ENCODE data around the gene RASGEF1C. TPM values are rescaled to one million over a fixed set of nuclear protein-coding genes. Genes with fewer than 3 reads are reported as not detected.

RASGEF1C gene
- total RNA-seq, 2 donors from 2014 or later: 0.09 to 3.1 TPM

DNA sequence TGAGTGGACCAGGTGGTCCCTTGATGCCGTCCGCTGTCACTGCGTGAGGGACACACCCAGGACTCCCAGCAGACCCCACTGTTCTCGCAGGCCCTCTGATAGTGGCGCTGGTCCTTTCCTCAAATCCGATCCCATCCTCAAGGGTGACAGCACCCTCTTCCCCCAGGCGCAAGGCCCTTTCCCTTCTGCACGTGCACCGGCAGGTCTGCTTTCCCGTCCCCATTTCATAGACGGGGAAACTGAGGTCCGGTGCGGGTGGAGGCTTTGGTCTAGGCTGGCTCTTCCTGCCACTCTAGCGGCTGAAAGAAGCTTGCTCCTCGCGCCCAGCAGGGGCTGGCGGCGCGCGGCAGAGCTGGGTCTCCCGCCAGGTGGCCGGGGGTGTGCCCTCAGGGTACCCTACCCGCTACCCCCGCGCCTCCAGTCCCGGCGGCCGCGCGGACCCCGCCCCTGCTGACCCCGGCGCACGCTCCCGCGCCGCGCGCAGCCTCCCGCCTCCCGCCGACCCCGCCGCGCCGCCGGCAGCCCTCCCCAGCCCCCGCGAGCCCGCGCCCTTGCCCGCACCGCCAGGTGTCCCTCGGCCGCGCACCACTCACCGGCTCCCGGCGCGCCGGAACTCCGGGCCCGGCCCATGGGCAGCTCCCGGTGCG lies 453 bp downstream of the RASGEF1C start:
- no peaks in the 10 kb centered on the region for H3K36me3 ChIP-seq
- no peaks in the 10 kb centered on the region for H3K4me1 ChIP-seq (replicated peaks)
- H3K27ac ChIP-seq: no peak overlapping the region
- DNase-seq (ENCODE audit: low spot score): no peak
- no peaks in the 10 kb centered on the region for H3K9me3 ChIP-seq
- no peaks in the 10 kb centered on the region for H3K27me3 ChIP-seq (replicated peaks; ENCODE audit: insufficient read depth)
- intact Hi-C loops (cut with DNase I): loop anchor here (2.0 kb wide), 1 partner anchor 80 kb away; no protein-coding TSS in a partner anchor
- 5% methylated on average over 22 of the region's 65 CpGs for WGBS
- TF ChIP-seq, protein P1, sequence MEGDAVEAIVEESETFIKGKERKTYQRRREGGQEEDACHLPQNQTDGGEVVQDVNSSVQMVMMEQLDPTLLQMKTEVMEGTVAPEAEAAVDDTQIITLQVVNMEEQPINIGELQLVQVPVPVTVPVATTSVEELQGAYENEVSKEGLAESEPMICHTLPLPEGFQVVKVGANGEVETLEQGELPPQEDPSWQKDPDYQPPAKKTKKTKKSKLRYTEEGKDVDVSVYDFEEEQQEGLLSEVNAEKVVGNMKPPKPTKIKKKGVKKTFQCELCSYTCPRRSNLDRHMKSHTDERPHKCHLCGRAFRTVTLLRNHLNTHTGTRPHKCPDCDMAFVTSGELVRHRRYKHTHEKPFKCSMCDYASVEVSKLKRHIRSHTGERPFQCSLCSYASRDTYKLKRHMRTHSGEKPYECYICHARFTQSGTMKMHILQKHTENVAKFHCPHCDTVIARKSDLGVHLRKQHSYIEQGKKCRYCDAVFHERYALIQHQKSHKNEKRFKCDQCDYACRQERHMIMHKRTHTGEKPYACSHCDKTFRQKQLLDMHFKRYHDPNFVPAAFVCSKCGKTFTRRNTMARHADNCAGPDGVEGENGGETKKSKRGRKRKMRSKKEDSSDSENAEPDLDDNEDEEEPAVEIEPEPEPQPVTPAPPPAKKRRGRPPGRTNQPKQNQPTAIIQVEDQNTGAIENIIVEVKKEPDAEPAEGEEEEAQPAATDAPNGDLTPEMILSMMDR (IDR thresholded peaks at IDR 0.05): no peak
- TF ChIP-seq POLR2AphosphoS5 (IDR thresholded peaks at IDR 0.05): no peak
- no peak for TF ChIP-seq POLR2A (IDR thresholded peaks at IDR 0.05)
- peak overlapping the region; percentile 20 to 31 for H3K4me3 ChIP-seq

DNA sequence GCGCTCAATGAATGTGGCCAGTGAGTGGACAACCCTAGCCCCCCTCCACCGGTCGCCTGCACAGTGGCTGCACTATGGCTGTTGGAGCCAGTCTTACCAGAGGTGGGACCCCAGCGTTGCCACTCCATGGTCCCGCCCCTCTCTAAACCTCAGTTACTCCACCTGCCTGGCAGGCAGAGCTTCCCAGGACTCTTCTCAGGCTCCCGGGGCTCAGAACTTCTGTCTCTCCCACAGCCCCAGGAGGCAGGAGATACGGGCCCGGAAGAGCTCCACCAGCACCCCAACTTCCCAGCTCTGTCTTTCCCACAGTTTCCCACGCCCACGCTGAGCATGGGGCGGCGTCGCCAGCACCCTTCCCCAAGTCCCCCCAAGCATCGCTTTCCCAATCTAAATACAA lies 975 bp downstream of the RASGEF1C start:
- DNase-seq (ENCODE audit: low spot score): no peak
- intact Hi-C loops (cut with DNase I): loop anchor here (2.0 kb wide), 1 partner anchor 79 kb away; no protein-coding TSS in a partner anchor
- H3K27ac ChIP-seq: no peak overlapping the region
- H3K9me3 ChIP-seq: no peaks in the 10 kb centered on the region
- H3K36me3 ChIP-seq: no peaks in the 10 kb centered on the region
- TF ChIP-seq POLR2A (IDR thresholded peaks at IDR 0.05) (no peak), POLR2AphosphoS5 (IDR thresholded peaks at IDR 0.05) (no peak)
- TF ChIP-seq, protein P1 (IDR thresholded peaks at IDR 0.05): no peak
- no peaks in the 10 kb centered on the region for H3K27me3 ChIP-seq (replicated peaks; ENCODE audit: insufficient read depth)
- H3K4me1 ChIP-seq (replicated peaks): no peaks in the 10 kb centered on the region
- WGBS: 36% methylated on average over 14 of the region's 14 CpGs
- H3K4me3 ChIP-seq: no peak overlapping the region

DNA sequence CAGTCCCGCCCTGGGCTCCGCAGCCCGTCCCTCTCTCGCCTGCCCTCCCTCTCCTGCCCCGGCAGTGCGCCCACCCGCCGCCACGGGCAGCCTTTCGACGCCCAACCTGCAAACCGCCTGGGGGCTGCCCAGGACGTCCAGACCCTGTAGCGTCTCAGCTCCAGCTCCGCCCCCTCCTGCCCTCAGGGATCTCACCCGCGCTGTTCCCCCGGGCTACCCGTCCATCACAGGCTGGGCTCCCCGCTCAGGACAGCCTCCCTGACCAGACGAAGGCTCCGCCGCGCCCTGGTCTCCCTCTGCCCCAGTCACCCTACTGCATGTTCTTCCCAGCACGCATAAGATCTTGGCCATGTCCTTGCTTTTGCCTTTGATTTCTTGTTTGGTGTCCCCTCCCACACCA lies 1.4 kb downstream of the RASGEF1C start:
- TF ChIP-seq POLR2A (IDR thresholded peaks at IDR 0.05): no peak
- TF ChIP-seq, protein P1 (IDR thresholded peaks at IDR 0.05): no peak
- no peak for TF ChIP-seq POLR2AphosphoS5 (IDR thresholded peaks at IDR 0.05)
- H3K27ac ChIP-seq: no peak overlapping the region
- WGBS: 20% methylated on average over 23 of the region's 25 CpGs
- no peak for DNase-seq (ENCODE audit: low spot score)
- no peak overlapping the region for H3K4me3 ChIP-seq
- H3K4me1 ChIP-seq (replicated peaks): no peaks in the 10 kb centered on the region
- intact Hi-C loops (cut with DNase I): no loop called here
- H3K9me3 ChIP-seq: no peaks in the 10 kb centered on the region
- H3K36me3 ChIP-seq: no peaks in the 10 kb centered on the region
- H3K27me3 ChIP-seq (replicated peaks; ENCODE audit: insufficient read depth): no peaks in the 10 kb centered on the region

DNA sequence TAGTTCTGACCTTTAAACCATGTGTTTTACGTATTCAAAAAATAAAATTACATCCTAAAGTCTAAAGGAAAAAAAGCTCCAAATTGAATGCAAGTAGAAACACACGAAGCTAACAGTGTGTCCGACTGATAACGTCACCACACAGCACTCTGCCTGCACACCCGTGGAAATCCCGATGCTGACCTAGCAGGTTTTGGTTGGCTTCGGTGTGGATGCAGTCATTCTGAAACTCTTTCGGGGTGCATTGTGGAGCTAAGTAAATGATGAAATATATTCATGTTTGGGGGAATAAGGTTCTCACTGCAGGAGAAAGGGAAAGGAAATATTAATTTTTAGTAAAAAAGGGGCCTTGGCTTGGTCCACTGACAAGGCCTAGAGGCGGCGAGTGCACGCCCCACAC lies 2.0 kb downstream of the RASGEF1C start:
- Histone ChIP-seq H3K9me3 (no peaks in the 10 kb centered on the region), H3K27ac (no peak overlapping the region), H3K4me1 (replicated peaks) (no peaks in the 10 kb centered on the region), H3K4me3 (no peak overlapping the region), H3K27me3 (replicated peaks; ENCODE audit: insufficient read depth) (no peaks in the 10 kb centered on the region), H3K36me3 (no peaks in the 10 kb centered on the region)
- intact Hi-C loops (cut with DNase I): no loop called here
- WGBS: 87% methylated on average over 11 of the region's 11 CpGs
- DNase-seq (ENCODE audit: low spot score): no peak
- TF ChIP-seq POLR2A (IDR thresholded peaks at IDR 0.05) (no peak), POLR2AphosphoS5 (IDR thresholded peaks at IDR 0.05) (no peak)
- TF ChIP-seq, protein P1 (IDR thresholded peaks at IDR 0.05): no peak

DNA sequence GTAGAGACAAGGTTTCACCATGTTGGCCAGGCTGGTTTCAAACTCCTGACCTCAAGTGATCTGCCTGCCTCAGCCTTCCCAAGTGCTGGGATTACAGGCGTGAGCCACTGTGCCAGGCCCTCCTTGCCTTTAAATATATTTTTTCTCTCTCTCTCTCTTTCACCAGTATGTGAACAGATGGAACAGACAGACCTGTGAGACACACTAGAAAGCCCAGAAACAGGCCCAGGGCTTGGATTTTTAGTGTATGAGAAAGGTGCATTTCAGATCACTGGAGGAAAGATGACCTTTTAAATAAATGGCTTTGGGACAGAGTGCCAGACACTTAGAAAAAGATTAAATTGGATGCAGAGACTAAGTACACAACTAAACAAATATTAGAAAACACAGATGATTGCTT lies 3.1 kb downstream of the RASGEF1C start:
- intact Hi-C loops (cut with DNase I): no loop called here
- Histone ChIP-seq H3K36me3 (no peaks in the 10 kb centered on the region), H3K27ac (no peak overlapping the region), H3K4me3 (no peak overlapping the region), H3K9me3 (no peaks in the 10 kb centered on the region), H3K27me3 (replicated peaks; ENCODE audit: insufficient read depth) (no peaks in the 10 kb centered on the region), H3K4me1 (replicated peaks) (no peaks in the 10 kb centered on the region)
- WGBS: 88% methylated on average over 1 of the region's 1 CpG
- no peak for TF ChIP-seq POLR2AphosphoS5 (IDR thresholded peaks at IDR 0.05)
- no peak for TF ChIP-seq POLR2A (IDR thresholded peaks at IDR 0.05)
- TF ChIP-seq, protein P1 (IDR thresholded peaks at IDR 0.05): no peak
- no peak for DNase-seq (ENCODE audit: low spot score)

All from prostate gland (tissue), 2 donors.